Neural cell (in vitro differentiated cells): ENCODE data around the gene ADCY4. TPM values are rescaled to one million over a fixed set of nuclear protein-coding genes. Genes with fewer than 3 reads are reported as not detected.
"Not testable (repeated sequence)": the region's sequence is repeated elsewhere in the genome, so short reads cannot be mapped to it uniquely, and the experiment has no call there.

Experiments used
- H2AFZ ChIP-seq: fragments of 200-600, 300-800 bp; sonication (generic), shearing (Covaris generic); 2 replicates; pipeline ENCODE4 v1.6.0; 2014; ENCODE audit warnings: low read depth, mild to moderate bottlenecking, antibody characterized with exemption, low read length, moderate library complexity
- H3F3A ChIP-seq: fragments of 200-600 bp; shearing (Covaris generic); 2 replicates; pipeline ENCODE4 v1.6.1; 2016; ENCODE audit warnings: mild to moderate bottlenecking, moderate library complexity, mixed read lengths, antibody characterized with exemption, low read length; ENCODE audit not compliant: insufficient read depth, poor library complexity, severe bottlenecking
- H3K27ac ChIP-seq: fragments of 200-600, 300-800 bp; sonication (generic), shearing (Covaris generic); 2 replicates; pipeline ENCODE4 v1.5.1; 2014; ENCODE audit warnings: mild to moderate bottlenecking, low read length, moderate library complexity
- H3K27me3 ChIP-seq: fragments of 300-800, 200-600 bp; sonication (generic), shearing (Covaris generic); 2 replicates; pipeline ENCODE4 v1.6.0; 2014; ENCODE audit warnings: mild to moderate bottlenecking, low read depth, low read length, moderate library complexity; ENCODE audit not compliant: insufficient read depth
- H3K36me3 ChIP-seq: fragments of 300-800, 200-600 bp; sonication (generic), shearing (Covaris generic); 2 replicates; pipeline ENCODE4 v1.5.1; 2014; ENCODE audit warnings: mild to moderate bottlenecking, antibody characterized with exemption, low read length, moderate library complexity; ENCODE audit not compliant: insufficient read depth
- H3K4me2 ChIP-seq: fragments of 300-800, 200-600 bp; sonication (generic), shearing (Covaris generic); 2 replicates; pipeline ENCODE4 v1.6.0; 2014; ENCODE audit warnings: mild to moderate bottlenecking, low read length
- H3K4me3 ChIP-seq: fragments of 300-800, 200-600 bp; sonication (generic), shearing (Covaris generic); 2 replicates; pipeline ENCODE4 v1.5.1; 2014; ENCODE audit warnings: mild to moderate bottlenecking, low read length, moderate library complexity
- H3K79me2 ChIP-seq: fragments of 200-600 bp; shearing (Covaris generic); replicated peaks from 2 replicates; pipeline ENCODE4 v1.6.0; 2014; ENCODE audit warnings: mild to moderate bottlenecking, low read length, moderate library complexity; ENCODE audit not compliant: insufficient read depth
- H3K9ac ChIP-seq: fragments of 300-800, 200-600 bp; sonication (generic), shearing (Covaris generic); 2 replicates; pipeline ENCODE4 v1.6.1; 2016; ENCODE audit warnings: mild to moderate bottlenecking, low read length, mixed read lengths
- H3K9me2 ChIP-seq: fragments of 200-600 bp; shearing (Covaris generic); 2 replicates; pipeline ENCODE4 v1.6.1; 2016; ENCODE audit warnings: mild to moderate bottlenecking, low read length, mixed read lengths; ENCODE audit not compliant: insufficient read depth
- H3K9me3 ChIP-seq: fragments of 200-600, 300-800 bp; sonication (generic), shearing (Covaris generic); 2 replicates; pipeline ENCODE4 v1.6.1; 2016; ENCODE audit warnings: mild to moderate bottlenecking, mixed run types, low read length, moderate library complexity, mixed read lengths
- H4K20me1 ChIP-seq: fragments of 200-600 bp; shearing (Covaris generic); 2 replicates; pipeline ENCODE4 v1.6.1; 2016; ENCODE audit warnings: mild to moderate bottlenecking, mixed run types; ENCODE audit not compliant: insufficient read depth
- EP300 ChIP-seq: fragments of 450-650 bp; conservative IDR thresholded peaks from 2 replicates; pipeline ENCODE4 v1.6.1; 2014; ENCODE audit warnings: antibody characterized with exemption, mild to moderate bottlenecking, moderate library complexity; ENCODE audit not compliant: poor library complexity, severe bottlenecking
- EZH2 ChIP-seq: fragments of 200-600, 300-800 bp; shearing (Covaris generic), sonication (generic); IDR thresholded peaks from 2 replicates; pipeline ENCODE4 v1.6.1; 2014; ENCODE audit warnings: antibody characterized with exemption, low read length, borderline replicate concordance, mild to moderate bottlenecking; ENCODE audit not compliant: insufficient read depth, poor library complexity, severe bottlenecking
- MXI1 ChIP-seq: fragments of 450-650 bp; conservative IDR thresholded peaks from 2 replicates; pipeline ENCODE4 v1.6.1; 2014; ENCODE audit warnings: antibody characterized with exemption, mild to moderate bottlenecking; ENCODE audit not compliant: poor library complexity, severe bottlenecking
- POLR2AphosphoS5 ChIP-seq: IDR thresholded peaks from 2 replicates; pipeline ENCODE4 v1.6.1; 2012
- RAD21 ChIP-seq: fragments of 450-650 bp; conservative IDR thresholded peaks from 2 replicates; pipeline ENCODE4 v1.6.1; 2014; ENCODE audit warnings: antibody characterized with exemption, mild to moderate bottlenecking, moderate library complexity
- SMC3 ChIP-seq: fragments of 450-650 bp; conservative IDR thresholded peaks from 2 replicates; pipeline ENCODE4 v1.6.1; 2014; ENCODE audit warnings: antibody characterized with exemption, mild to moderate bottlenecking, moderate library complexity; ENCODE audit not compliant: poor library complexity
- TAF1 ChIP-seq: IDR thresholded peaks from 2 replicates; pipeline ENCODE4 v1.6.1; 2012; ENCODE audit warnings: low read depth
- polyA plus RNA-seq: library from polyadenylated mRNA; depleted of rRNA; stranded (reverse); fragments of >200 nt; gene quantifications from 2 replicates; pipeline ENCODE4 v1.2.3, GENCODE V29; 2014
- TF ChIP-seq, protein P1 (sequence below): IDR thresholded peaks from 2 replicates; pipeline ENCODE4 v1.6.1; 2012; ENCODE audit warnings: borderline replicate concordance
- TF ChIP-seq, protein P2 (sequence below): fragments of 450-650 bp; IDR thresholded peaks from 2 replicates; pipeline ENCODE4 v1.5.1; 2014; ENCODE audit warnings: antibody characterized with exemption, mild to moderate bottlenecking, moderate library complexity; ENCODE audit not compliant: poor library complexity, severe bottlenecking

ADCY4 gene
- polyA plus RNA-seq, 1 donor from 2014 or later, result not detected

DNA sequence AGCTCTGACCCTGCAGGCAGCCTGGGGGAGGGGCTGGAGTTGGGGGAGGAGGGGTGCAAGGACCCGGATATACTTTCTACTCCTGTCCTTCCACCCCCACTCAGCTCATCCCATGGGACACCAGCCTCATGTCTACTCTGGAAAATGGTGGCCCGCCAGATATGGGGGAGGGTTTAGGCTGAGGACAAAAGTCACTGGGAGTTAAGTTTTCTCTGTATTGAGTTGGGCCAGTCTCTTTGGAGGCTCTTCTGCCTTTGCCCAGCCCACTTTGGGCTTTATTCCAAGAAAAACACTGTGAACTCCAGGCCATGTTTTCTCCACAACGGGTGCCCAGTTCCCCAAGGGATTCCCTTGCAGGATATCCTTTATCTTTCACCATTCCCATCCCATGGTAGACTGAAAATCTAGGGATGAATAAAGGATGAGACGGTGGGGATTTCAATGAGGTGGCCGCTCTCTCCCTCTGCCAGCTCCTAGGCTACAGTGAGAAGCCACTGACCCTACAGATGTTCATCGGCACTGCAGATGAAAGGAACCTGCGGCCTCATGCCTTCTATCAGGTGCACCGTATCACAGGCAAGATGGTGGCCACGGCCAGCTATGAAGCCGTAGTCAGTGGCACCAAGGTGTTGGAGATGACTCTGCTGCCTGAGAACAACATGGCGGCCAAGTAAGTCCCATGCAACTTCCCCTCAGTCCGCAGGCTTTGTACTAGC is 38.0 kb upstream of the ADCY4 start:
- H3K27me3 ChIP-seq, result no peaks in the 10 kb centered on the region
- no peaks in the 10 kb centered on the region for H3F3A ChIP-seq
- no peak overlapping the region for H3K4me2 ChIP-seq
- no peak overlapping the region for H3K27ac ChIP-seq
- H3K79me2 ChIP-seq, result no peaks in the 10 kb centered on the region
- H3K9me3 ChIP-seq, result no peaks in the 10 kb centered on the region
- H3K4me3 ChIP-seq, result no peak overlapping the region
- no peak overlapping the region for H2AFZ ChIP-seq
- TF ChIP-seq RAD21 (no peak), MXI1 (no peak), EP300 (no peak), EZH2 (no peak), POLR2AphosphoS5 (no peak), SMC3 (no peak), TAF1 (no peak)
- TF ChIP-seq, protein P1, sequence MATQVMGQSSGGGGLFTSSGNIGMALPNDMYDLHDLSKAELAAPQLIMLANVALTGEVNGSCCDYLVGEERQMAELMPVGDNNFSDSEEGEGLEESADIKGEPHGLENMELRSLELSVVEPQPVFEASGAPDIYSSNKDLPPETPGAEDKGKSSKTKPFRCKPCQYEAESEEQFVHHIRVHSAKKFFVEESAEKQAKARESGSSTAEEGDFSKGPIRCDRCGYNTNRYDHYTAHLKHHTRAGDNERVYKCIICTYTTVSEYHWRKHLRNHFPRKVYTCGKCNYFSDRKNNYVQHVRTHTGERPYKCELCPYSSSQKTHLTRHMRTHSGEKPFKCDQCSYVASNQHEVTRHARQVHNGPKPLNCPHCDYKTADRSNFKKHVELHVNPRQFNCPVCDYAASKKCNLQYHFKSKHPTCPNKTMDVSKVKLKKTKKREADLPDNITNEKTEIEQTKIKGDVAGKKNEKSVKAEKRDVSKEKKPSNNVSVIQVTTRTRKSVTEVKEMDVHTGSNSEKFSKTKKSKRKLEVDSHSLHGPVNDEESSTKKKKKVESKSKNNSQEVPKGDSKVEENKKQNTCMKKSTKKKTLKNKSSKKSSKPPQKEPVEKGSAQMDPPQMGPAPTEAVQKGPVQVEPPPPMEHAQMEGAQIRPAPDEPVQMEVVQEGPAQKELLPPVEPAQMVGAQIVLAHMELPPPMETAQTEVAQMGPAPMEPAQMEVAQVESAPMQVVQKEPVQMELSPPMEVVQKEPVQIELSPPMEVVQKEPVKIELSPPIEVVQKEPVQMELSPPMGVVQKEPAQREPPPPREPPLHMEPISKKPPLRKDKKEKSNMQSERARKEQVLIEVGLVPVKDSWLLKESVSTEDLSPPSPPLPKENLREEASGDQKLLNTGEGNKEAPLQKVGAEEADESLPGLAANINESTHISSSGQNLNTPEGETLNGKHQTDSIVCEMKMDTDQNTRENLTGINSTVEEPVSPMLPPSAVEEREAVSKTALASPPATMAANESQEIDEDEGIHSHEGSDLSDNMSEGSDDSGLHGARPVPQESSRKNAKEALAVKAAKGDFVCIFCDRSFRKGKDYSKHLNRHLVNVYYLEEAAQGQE, result no peak
- TF ChIP-seq, protein P2, sequence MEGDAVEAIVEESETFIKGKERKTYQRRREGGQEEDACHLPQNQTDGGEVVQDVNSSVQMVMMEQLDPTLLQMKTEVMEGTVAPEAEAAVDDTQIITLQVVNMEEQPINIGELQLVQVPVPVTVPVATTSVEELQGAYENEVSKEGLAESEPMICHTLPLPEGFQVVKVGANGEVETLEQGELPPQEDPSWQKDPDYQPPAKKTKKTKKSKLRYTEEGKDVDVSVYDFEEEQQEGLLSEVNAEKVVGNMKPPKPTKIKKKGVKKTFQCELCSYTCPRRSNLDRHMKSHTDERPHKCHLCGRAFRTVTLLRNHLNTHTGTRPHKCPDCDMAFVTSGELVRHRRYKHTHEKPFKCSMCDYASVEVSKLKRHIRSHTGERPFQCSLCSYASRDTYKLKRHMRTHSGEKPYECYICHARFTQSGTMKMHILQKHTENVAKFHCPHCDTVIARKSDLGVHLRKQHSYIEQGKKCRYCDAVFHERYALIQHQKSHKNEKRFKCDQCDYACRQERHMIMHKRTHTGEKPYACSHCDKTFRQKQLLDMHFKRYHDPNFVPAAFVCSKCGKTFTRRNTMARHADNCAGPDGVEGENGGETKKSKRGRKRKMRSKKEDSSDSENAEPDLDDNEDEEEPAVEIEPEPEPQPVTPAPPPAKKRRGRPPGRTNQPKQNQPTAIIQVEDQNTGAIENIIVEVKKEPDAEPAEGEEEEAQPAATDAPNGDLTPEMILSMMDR, result no peak
- no peak overlapping the region for H3K9ac ChIP-seq
- H4K20me1 ChIP-seq, result no peaks in the 10 kb centered on the region
- H3K9me2 ChIP-seq, result no peaks in the 10 kb centered on the region
- H3K36me3 ChIP-seq, result no peaks in the 10 kb centered on the region

DNA sequence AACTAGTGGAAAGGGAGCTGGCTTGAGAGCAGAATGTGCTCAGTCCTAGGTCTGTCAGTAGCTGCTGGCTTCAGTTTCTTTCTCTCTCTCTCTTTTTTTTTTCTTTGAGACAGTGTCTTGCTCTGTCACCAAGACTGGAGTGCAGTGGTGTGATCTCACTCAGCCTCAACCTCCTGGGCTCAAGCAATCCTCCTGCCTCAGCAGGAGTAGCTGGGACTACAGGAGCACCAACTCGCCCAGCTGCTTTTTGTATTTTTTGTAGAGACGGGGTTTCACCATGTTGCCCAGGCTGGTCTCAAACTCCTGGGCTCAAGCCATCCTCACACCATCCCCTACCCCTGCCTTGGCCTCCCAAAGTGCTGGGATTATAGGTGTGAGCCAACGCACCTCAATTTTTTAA is 36.7 kb upstream of the ADCY4 start:
- H3F3A ChIP-seq, H3K9me3 ChIP-seq, H3K4me3 ChIP-seq, H3K79me2 ChIP-seq, H4K20me1 ChIP-seq, H3K4me2 ChIP-seq, H3K27ac ChIP-seq, H2AFZ ChIP-seq, H3K9ac ChIP-seq, H3K36me3 ChIP-seq, H3K9me2 ChIP-seq: not testable (repeated sequence)
- H3K27me3 ChIP-seq, result peaks cover 12% of the 10 kb centered on the region

DNA sequence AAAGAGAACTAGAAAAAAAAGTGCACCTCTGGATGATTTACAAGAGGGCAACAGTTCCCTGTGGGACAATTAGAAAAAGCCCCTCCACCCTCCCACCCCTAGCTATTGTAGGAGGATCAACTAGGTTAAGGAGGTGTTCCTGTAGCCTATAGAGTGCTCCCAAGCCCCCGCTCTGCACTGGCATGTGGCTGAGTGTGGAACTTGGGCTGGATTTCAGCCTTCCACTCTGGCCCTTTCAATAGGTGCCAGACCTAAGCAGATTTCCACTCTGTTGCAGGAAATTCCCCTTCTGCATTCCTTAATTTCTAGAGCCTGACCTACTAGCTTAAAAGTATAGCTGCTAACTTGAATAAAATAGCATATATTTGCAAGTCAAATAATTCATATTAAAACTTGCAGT is 35.9 kb upstream of the ADCY4 start:
- no peaks in the 10 kb centered on the region for H3K36me3 ChIP-seq
- TF ChIP-seq, protein P2, result no peak
- TF ChIP-seq EZH2 (no peak), MXI1 (no peak), EP300 (no peak)
- TF ChIP-seq, protein P1, result no peak
- H3K4me2 ChIP-seq, result no peak overlapping the region
- no peak overlapping the region for H3K9ac ChIP-seq
- no peak overlapping the region for H2AFZ ChIP-seq
- no peak overlapping the region for H3K27ac ChIP-seq
- no peaks in the 10 kb centered on the region for H3F3A ChIP-seq
- H3K9me3 ChIP-seq, result no peaks in the 10 kb centered on the region
- no peak overlapping the region for H3K4me3 ChIP-seq
- no peaks in the 10 kb centered on the region for H4K20me1 ChIP-seq
- peaks cover 20% of the 10 kb centered on the region for H3K27me3 ChIP-seq
- no peaks in the 10 kb centered on the region for H3K79me2 ChIP-seq
- no peaks in the 10 kb centered on the region for H3K9me2 ChIP-seq
